ENCODE data around the gene IFNK.

IFNK gene

DNA sequence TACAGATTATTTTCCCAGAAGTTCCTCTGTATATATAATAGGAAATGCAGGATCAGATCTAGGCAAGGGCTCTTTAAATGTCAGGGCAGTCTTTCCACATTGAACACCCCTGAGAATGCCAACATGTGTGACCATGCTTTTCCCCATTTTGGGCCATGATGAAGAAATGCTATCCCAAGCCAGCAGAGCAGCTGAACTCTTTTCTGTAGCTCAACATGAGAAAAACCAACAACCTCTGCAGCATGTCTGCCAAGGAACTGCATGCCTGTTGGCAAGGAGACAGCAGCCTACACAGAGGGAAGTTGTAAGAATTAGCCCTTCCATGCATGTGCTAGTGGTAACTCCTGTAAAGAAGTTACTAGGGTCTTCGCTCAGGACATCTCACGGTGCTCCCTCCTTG, 9.5 kb upstream of the IFNK start:
- no peak for DNase-seq

DNA sequence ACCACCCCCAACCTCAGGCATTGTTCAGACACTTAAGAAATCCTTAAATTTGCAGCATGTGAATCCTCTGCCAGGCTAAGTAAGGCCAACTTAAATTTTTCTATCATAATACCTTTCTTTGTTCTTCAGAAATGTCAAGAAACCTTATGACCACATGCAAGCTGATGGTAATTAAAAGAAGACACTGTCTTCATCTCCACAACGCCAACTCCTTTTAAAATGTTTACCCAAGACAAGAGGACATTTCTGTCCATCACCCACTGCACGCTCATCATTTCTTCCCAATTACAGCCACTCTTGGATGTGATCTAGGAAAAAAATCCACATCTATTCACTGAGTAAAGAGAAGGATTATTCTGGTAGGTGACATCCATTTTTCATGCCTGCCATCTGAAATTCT, 6.1 kb upstream of the IFNK start:
- DNase-seq, result no peak

GRCh38 chr9:27518809-27519208, 5.3 kb upstream of the IFNK start:
- no peak for DNase-seq

DNA sequence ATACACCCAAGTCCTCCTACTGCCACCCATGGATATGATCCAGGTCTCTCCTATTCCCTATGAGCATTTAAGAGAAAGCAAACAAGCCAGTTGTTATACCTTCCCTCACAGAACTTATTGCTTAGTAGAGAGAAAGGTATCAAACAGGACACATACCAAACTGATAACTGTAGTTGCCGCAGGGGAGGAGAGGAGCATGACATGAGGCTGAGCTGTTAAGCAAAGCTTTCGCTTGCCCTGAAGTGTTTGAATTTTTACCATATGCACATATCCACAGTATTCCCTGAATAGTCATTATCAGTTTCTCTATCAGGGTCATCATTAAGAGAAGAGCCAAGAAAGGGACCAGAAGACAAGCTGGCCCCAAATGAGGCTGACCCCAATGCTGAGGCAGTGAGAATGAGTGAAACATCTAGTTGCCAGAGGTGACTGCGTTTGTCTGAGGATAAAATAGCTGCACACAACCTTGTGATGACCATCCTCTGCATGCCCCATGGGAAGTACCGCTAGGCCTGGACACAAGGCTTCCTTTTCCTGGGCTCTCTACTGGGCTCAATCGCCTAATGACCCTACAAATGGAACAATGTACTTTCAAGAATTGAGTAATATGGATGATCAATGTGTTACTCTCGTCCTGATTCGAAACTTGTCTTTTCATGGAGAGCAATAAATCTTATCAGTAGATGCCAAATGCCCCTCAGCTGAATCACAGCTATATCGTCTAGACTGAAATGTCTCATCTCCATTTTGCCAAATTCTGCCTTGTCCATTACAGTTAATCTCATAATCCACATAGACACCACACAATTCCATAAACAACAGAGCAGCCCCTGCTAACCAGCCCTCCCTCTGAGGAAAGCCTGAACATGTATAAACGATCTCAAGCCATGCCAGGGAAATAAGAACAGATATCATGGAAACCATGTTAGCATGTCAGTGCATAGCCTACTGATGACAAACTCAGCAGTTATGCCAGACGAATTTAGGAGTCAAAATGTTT, 4.3 kb upstream of the IFNK start:
- no peak for DNase-seq

DNA sequence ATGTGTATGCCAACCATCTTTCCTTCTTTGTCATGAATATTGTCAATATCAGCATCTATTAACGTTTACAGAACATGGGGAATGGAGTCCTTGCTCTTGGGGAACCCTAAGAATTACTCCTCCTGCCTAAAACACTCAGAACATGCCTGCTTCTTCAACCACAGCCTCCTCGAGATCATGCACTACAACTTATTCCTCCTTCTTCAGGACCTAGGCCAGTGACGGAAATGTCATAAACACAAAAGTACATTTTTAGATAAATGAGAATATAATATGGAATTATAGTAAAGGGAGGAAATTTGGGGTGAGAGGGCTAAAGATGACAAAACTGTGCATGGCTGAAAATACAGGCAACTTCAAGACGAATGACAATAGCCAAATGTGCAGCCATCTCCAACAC, 3.1 kb upstream of the IFNK start:
- DNase-seq, result no peak

GRCh38 chr9:27523141-27523540, 949 bp upstream of the IFNK start:
- no peak for DNase-seq

GRCh38 chr9:27527702-27528075, 3.6 kb downstream of the IFNK start:
- DNase-seq, result no peak

- no peak for DNase-seq
Observed at GRCh38 chr9:27528076-27528885, 4.2 kb downstream of the IFNK start.

DNA sequence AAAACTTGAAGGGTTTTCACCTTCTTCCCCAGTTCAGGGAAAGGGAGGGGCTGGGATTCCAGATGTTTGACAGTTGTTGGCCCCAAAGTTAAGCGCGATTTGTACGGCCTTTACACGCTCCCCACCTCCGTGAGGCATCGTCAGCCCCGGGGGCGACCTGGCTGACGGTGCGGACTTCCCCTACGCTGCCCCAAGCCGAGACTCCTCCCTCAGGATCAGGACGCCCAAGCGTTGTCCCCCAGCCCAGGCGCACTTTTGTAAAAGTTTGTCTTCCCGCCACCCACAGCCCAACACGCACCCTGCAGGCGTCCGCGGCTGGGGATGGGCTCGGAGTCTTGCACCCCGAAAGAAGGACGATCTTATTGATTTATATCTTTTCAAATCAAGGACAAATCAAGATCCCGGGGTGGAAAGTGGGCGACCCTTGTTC, 4.8 kb downstream of the IFNK start:
- DNase-seq, result no peak

DNA sequence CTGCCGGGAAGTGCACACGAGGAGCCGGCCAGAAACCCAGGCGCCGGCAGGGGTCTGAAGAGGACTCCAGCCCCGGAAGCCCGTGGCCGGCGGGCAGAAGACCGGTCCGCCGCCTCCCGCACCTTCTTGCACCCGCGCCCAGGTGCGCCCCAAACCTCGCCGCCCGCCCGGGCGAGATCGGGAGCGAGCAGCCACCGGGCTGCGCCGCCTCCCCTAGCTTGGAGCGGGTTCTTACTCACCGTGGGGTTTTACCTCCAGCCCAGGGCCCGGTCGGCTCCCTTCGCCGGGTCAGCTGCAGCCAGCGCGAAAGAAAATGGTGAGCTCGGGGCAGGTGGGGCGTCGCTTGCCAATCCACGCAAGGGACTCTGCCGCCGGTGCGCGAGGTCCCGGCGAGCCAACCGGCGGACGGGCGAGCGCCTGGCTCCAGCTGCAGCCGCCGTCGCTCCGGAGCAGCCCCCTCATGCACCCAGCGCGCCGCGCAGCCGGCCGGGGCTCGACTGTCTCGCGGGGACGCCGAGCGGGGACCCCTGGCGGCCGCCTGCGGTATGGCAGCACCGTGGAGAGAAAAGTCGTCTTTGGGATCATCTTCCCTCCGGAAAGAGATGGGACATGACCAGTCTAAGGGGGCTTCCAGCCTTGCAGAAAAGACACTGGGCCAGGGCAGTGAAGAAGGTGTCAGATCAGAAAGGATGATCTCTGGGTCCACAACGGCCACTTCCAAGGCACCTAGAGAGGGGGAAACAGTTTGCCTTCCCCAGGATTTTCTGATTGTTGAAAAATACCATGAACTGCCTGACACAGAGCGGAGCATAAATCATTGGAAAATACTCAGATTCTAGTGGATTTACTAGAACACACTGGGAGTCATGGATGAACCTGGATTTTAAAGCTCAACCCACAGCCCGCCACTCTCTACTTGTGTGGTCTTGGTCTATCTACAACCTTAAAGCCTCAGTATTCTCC, 5.5 kb downstream of the IFNK start, which contains the start of gene MOB3B:
TSS of gene MOB3B (minus strand) at position 499 of the 963 bp plus-strand sequence. CDS start 74,264 bp downstream, outside the sequence.
- DNase-seq, result peak; percentile 68

GRCh38 chr9:27530915-27531755, 7.0 kb downstream of the IFNK start:
- no peak for DNase-seq

DNA sequence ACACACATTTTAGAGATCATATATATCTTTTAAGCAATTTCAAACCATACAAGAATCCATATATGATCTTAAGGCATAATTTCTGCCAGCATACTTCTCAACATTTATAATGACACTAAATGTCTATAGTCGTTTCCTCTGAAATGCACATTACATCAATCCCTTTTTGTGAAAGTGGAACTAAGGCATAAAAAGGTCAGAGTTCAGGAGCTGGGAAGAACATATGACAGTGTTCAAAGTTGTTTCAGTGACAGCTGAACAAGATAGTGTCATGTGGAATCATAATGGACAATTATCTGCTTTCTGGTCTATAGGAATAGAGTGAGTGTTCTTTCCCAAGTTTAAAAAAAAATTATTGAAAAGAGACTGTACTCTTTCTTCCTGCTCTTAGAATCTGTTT, 8.0 kb downstream of the IFNK start:
- no peak for DNase-seq

- no peak for DNase-seq
Observed at GRCh38 chr9:27533311-27533710, 9.2 kb downstream of the IFNK start.

GRCh38 chr9:27534131-27534530, 10.0 kb downstream of the IFNK start:
- DNase-seq, result no peak

DNA sequence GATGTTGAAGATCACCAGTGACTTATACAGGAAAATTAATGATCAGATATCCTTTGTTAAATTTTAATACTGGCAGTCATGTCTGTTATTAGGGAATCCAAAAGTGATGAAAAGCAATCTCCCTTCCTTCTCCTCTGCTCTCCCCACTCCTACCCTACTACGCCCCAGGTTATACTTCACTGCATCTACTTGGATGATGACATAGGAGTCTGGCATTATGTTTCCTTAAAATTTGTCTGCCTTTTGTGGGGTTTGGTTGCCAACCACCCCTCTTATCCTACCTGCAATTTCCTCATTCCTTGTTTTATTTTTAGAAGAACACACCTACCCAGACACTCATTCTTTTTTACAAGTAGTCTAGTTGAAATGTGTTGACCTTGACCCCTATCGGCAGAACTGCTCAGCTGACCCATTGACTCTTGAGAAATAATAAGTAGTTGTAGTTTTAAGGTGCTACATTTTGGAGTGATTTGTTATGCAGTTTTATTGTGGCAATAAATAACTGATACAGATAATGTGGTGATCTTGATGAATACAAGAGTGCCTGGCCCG, 10.6 kb downstream of the IFNK start:
- no peak for DNase-seq

DNA sequence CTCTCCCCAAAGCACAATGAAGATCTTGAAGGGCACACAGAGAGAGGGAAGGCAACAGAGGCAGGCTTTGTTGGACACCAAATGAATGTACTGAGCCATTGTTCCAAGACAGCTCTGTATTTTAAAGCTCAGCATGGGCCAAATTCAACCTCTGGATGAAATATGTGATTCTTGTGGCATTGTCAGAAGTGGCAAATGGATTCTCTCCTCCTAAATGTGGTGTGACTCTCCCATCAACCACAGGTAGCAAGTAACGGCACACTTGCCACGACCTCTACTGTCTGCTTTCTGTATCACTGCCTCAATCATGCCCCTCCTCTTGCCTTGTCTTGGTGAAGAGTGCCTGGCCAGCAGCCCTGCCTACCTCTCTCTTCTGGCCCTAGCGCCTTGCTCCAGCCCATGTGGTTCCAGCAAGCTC, 11.6 kb downstream of the IFNK start:
- DNase-seq, result no peak

DNA sequence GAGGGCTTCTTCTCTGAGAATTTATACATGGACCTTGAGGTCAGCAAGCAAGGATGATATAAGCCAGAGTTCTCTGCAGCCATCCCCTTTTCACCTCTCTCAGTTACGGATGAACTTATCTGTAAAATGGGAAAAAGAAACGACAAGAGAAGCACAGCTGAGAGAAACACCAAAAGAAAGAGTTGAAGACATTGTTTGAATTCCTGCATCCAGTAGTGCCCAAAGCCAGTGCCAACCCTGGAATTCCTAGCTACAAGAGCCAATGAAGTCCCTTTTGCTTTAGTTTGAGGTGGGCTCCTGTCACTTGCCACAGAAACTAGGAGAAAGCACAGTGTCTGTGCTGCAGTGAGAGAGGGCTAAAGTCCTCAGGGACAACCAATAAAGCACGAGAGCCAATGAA, 12.1 kb downstream of the IFNK start:
- DNase-seq, result no peak

GRCh38 chr9:27537027-27537435, 12.9 kb downstream of the IFNK start:
- DNase-seq, result no peak

- no peak for DNase-seq
Observed at GRCh38 chr9:27537756-27538155, 13.7 kb downstream of the IFNK start.

DNA sequence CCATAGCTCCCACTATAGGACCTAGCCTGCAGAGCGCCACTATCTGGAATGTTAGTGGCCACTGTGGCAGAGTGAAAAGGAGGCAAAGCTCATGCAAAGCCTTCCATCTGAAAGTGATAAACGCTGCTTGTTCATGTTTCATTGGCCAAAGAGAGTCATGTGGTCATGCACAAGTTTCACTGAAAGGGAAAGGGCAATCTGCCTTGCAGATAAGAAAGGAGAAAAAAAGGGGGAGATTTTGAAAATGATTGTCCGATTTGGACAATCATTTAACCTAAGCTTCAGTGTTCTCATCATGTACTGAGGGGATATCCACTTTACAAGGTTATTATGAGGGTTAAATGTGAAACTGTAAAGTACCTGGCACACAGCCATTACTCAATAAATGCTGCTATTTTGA, 14.6 kb downstream of the IFNK start:
- no peak for DNase-seq

All from NCI-H748 treated with DMSO at 0.1 percent for 48 hours (cell line).